HepG2 (cell line): ENCODE data around the gene BIRC6. TPM values are rescaled to one million over a fixed set of nuclear protein-coding genes. Genes with fewer than 3 reads are reported as not detected.
"Not testable (repeated sequence)": the region's sequence is repeated elsewhere in the genome, so short reads cannot be mapped to it uniquely, and the experiment has no call there.

Experiments
- AHDC1 ChIP-seq: sonication (generic); formaldehyde crosslinking; IDR thresholded peaks from 2 replicates; pipeline ENCODE4 v1.5.1; 2020; ENCODE audit warnings: mild to moderate bottlenecking, missing genetic modification reagents, borderline replicate concordance
- CEBPG ChIP-seq: IDR thresholded peaks from 2 replicates; pipeline ENCODE4 v1.6.1; 2016
- CREB1 ChIP-seq, 2 experiments: fragments of 450-650 bp in 1 of 2; IDR thresholded peaks; 2 replicates each; pipeline ENCODE4 v1.6.1; 2016 to 2017; ENCODE audit warnings: control low read depth in 1 of 2, mild to moderate bottlenecking in 1 of 2, missing compliant biosample characterization in 1 of 2, missing genetic modification characterization in 1 of 2
- CREM ChIP-seq, 2 experiments: sonication (generic) in 1 of 2; formaldehyde crosslinking in 1 of 2; IDR thresholded peaks; 2 replicates each; pipeline versions ENCODE4 v1.4.0 to v1.6.1; 2016 to 2020; ENCODE audit warnings: antibody characterized with exemption in 1 of 2, mild to moderate bottlenecking in 1 of 2, missing genetic modification reagents in 1 of 2
- HNF1A ChIP-seq, 2 experiments: sonication (generic) in 1 of 2; formaldehyde crosslinking in 1 of 2; IDR thresholded peaks; 2 replicates each; pipeline versions ENCODE4 v1.4.0 to v1.6.1; 2016 to 2020; ENCODE audit warnings: borderline replicate concordance in 1 of 2, low read depth in 1 of 2, mild to moderate bottlenecking in 1 of 2, missing genetic modification reagents in 1 of 2
- KAT8 ChIP-seq: IDR thresholded peaks from 2 replicates; pipeline ENCODE4 v1.6.1; 2016; ENCODE audit warnings: missing genetic modification reagents, missing compliant biosample characterization
- MXD4 ChIP-seq: IDR thresholded peaks from 2 replicates; pipeline ENCODE4 v1.6.1; 2016; ENCODE audit warnings: mild to moderate bottlenecking, missing biosample characterization, missing genetic modification reagents
- NCOR1 ChIP-seq: fragments of 200-600 bp; sonication (generic); IDR thresholded peaks from 2 replicates; pipeline ENCODE4 v1.7.0; 2017; ENCODE audit warnings: antibody characterized with exemption, low read length, borderline replicate concordance
- RCOR2 ChIP-seq: IDR thresholded peaks from 2 replicates; pipeline ENCODE4 v1.6.1; 2016; ENCODE audit warnings: missing biosample characterization, missing genetic modification reagents
- SIN3A ChIP-seq: IDR thresholded peaks from 2 replicates; pipeline ENCODE4 v1.6.1; 2011; ENCODE audit warnings: low read depth, mild to moderate bottlenecking, control low read depth, low read length, borderline replicate concordance
- TFAP4 ChIP-seq: sonication (generic); IDR thresholded peaks from 2 replicates; pipeline ENCODE4 v1.6.1; 2016; ENCODE audit warnings: low read depth, borderline replicate concordance
- ZNF362 ChIP-seq: sonication (generic); formaldehyde crosslinking; IDR thresholded peaks from 2 replicates; pipeline ENCODE4 v1.4.0; 2020; ENCODE audit warnings: missing genetic modification reagents, mild to moderate bottlenecking, borderline replicate concordance
- polyA plus RNA-seq, 8 experiments: library from polyadenylated mRNA; depleted of rRNA in 3 of 8; stranded (reverse) in 7 of 8; unstranded in 1 of 8; fragments of >200 nt; fragmentation: Illumina TruSeq in 4 of 8; extraction: Trizol in 4 of 8; gene quantifications; 2 replicates each; pipeline versions ENCODE4 v1.2.1 to v1.2.3, GENCODE V29; 2011 to 2016; ENCODE audit warnings: low read depth in 4 of 8, missing spikeins in 1 of 8, mixed read lengths in 1 of 8; ENCODE audit not compliant: insufficient read depth in 1 of 8
- total RNA-seq, 5 experiments: library from RNA; depleted of rRNA; stranded (reverse); fragments of >200 nt; fragmentation: Illumina TruSeq; extraction: Trizol; gene quantifications; 2 replicates each; pipeline ENCODE4 v1.2.3, GENCODE V29; 2016; ENCODE audit warnings: low read depth in 1 of 5
- TF ChIP-seq, protein P1 (sequence below): sonication (generic); formaldehyde crosslinking; IDR thresholded peaks from 2 replicates; pipeline ENCODE4 v1.8.1; 2023; ENCODE audit warnings: mild to moderate bottlenecking, missing genetic modification reagents

Gene BIRC6
- total and polyA plus RNA-seq, 2 of the 13 experiments (the other 11 are each of a cell fraction or from before 2014, with no cell fraction given), result 65.6 to 120 TPM

DNA sequence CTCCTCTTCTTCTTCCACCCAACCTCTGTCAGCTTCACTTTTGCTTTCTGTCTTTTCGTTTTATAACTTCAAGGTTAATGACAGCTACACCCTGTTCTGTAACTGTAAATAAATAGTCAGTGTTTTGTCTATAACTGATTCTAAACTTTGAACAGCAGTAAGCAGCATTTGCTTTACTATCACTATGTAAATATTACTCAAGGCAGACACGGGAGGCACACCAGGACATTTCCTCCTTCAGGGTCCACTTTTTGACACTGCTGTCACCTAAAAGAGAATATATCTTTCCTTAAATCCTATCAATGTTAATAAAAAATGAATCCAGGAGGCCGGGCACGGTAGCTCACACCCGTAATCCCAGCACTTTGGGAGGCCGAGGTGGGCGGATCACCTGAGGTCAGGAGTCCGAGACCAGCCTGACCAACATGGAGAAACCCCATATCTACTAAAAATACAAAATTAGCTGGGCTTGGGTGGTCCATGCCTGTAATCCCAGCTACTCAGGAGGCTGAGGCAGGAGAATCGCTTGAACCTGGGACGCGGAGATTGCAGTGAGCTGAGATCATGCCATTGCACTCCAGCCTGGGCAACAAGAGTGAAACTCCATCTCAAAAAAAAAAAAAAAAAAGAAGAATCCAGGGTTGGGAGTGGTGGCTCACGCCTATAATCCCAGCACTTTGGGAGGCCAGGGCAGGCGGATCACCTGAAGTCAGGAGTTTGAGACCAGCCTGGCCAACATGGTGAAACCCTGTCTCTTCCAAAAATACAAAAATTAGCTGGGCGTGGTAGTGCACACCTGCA is 27.4 kb upstream of the BIRC6 start (continued):
- TF ChIP-seq KAT8 (CRISPR knock-in tag) (peak; percentile 71), CEBPG (peak; percentile 92), AHDC1 (CRISPR knock-in tag) (peak; percentile 95; the same call in 1 of the 2 replicates), CREM (IDR thresholded peaks at IDR 0.05) (peak; percentile 87), SIN3A (peak; percentile 28; the same call in 1 of the 2 replicates), TFAP4 (peak; percentile 49; the same call in 1 of the 2 replicates), HNF1A (IDR thresholded peaks at IDR 0.05; ENCODE audit: low read depth) (peak; percentile 32; the same call in 1 of the 2 replicates), HNF1A (CRISPR knock-in tag; IDR thresholded peaks at IDR 0.05; ENCODE audit: borderline replicate concordance) (peak; percentile 28; the same call in 1 of the 2 replicates), MXD4 (CRISPR knock-in tag) (peak; percentile 27; the same call in 1 of the 2 replicates), ZNF362 (CRISPR knock-in tag) (peak; percentile 86), CREB1 (CRISPR knock-in tag; IDR thresholded peaks at IDR 0.05) (peak; percentile 78), RCOR2 (CRISPR knock-in tag) (peak; percentile 70; the same call in 1 of the 2 replicates), NCOR1 (peak; percentile 93)
- not testable (repeated sequence) for TF ChIP-seq CREM (CRISPR knock-in tag; IDR thresholded peaks at IDR 0.05); CREB1 (IDR thresholded peaks at IDR 0.05)
- TF ChIP-seq, protein P1, sequence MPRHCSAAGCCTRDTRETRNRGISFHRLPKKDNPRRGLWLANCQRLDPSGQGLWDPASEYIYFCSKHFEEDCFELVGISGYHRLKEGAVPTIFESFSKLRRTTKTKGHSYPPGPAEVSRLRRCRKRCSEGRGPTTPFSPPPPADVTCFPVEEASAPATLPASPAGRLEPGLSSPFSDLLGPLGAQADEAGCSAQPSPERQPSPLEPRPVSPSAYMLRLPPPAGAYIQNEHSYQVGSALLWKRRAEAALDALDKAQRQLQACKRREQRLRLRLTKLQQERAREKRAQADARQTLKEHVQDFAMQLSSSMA, result peak; percentile 73; the same call in 1 of the 2 replicates
